HG03045 (cell line): Measurements from ENCODE around the gene STK24.

Experiments
- ATAC-seq: cut with Tn5 transposase; IDR thresholded peaks from one replicate; pipeline ENCODE4 v1.9.1; 2021; ENCODE audit warnings: mild to moderate bottlenecking, moderate library complexity; ENCODE audit not compliant: unreplicated experiment

Gene STK24

DNA sequence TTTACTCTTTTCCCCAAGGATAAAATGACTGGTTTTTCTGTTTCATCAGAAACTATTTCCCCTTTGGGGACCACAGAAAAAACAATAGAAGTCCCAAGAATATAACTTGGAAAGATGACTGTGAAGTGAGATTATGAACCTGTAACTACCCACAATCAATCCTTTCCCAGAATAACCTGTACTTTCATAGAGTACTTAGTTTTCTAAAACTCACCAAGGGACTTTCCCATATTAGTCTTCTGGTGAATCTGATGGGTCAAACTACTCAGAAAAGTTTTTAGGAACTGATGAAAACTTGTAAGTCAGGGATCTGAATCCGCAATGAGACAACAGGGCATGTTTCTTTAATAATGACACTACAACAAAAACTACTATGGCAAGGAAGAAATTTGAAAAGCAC, 62.6 kb downstream of the STK24 start:
- no peak for ATAC-seq

DNA sequence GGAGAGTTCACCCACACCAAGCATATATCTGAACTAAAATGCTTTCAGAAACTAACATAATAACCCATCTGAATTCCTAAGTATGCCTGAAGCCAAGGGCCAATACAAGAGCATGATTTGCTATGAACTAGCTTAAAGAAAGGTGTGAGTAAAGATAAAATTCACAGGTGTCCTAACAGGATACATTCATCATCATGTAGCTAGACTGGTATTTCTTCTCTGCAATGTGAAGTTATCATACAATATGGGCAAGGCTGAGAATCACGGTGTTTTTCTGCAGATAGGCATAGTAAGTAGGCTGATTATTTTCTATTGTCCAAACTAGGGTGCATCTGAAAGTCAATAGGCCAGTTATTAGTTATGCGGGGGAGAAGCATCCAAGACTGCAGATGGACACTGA, 63.1 kb downstream of the STK24 start:
- no peak for ATAC-seq

DNA sequence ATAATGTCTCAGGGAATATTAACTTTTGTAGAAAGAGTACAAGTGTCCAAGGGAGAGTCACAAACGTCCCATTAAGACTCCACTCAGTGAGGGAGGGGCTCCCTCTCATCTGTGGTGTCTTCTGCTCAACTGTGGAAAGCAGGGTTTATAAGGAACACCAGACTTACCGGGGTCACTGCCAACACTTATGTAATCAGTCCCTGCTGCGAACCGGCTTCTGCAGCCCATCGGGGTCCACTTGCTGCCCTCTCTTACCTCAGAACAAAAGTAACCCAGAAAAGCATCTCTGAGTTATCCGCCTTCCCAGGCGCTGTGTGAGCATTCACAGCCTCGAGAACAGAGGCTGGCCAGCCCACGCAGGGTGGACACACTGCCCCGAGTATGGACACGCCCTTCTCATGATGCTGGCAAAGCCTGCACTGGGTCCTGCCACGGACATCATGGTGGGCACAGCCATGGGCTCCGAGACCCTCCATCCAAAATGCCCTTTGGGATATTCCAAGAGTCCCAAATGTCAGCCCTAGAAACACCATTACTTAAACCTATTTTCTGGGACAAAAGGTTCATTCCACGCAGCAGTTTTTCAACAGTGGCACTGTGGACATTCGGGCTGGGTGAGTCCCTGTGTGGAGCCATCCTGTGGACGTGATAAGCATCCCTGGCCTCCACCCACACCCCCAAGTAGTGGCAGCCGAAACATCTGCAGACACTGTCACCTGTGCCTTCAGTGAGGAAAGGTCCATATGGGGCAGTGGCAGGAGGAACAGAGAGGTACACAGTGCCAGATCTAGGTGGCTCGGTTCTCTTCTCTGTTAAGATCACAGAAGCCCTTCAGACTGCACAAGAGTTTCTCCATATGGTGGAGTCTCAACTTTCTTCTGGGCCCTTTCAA, 63.9 kb downstream of the STK24 start:
- no peak for ATAC-seq

DNA sequence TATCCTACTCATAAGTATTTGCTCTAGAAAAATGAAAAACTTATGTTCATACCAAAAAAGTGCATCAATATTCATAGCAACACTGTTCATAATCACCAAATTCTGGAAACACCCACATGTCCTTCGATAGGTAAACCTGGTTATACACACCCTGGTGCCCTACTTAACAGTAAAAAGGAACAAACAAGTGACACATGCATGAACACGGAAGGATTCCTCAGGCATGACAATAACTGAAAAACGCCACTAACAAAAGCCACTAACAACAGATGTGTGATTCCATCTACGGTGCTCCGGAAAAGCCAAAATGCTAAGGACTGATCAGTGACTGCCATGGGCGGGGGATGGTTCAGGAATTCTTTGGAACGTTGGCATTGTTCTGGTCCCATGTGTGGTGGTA, 65.5 kb downstream of the STK24 start:
- ATAC-seq = no peak

DNA sequence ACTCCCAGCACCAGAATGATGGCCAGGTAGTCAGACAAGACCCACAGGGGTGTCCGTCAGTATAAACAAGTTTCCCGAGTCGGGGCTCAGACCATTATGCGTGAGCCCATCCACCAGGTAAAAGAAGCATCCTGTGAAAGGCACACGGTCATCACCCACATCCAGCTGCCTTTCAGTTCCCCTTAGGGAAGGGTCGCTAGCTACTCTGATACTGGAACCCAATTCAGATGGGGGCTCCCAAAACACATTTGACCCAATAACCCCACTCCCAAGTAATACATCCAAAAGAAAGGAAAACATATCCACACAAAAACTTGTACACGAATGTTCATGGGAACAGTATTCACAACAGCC, 66.8 kb downstream of the STK24 start:
- no peak for ATAC-seq

DNA sequence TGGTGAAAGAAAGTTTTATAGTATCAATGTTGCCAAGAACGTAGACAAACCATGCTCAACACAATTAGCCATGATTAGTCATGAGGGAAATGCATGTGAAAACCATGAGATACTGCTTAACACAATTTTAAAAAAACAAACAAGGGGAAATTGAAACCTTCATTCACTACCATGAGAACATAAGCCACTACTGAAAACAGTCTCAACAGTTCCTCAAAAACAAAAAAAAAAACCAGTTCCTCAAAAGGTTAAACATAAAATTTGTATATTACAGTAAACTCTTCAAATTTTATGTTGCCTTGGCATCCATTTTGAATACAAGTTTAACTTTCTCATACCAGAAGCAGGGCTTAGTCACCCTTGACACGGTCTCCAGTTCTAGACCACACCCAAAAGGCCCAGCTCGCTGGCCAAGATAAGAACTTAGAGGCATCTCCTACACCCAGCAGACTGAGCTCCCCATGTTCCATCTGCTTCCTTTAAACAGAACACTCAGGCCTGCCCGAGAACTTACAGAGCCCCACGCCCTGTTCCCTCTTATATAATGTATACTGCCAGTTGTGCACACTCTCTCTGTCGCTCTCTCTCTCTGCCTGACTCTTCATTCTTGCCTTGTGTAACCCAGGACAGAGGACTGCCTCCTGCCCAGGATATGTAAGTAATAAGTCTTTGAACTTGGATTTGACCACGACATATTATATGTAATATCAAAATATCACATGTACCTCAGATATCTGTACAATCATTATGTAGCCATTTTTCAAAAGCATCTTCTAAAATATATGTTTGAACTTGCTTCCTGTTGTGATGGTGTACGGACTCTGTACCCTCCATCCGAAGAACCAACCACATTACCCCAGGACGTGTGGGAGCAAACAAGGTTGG, 67.4 kb downstream of the STK24 start:
- peak; percentile 48 for ATAC-seq

DNA sequence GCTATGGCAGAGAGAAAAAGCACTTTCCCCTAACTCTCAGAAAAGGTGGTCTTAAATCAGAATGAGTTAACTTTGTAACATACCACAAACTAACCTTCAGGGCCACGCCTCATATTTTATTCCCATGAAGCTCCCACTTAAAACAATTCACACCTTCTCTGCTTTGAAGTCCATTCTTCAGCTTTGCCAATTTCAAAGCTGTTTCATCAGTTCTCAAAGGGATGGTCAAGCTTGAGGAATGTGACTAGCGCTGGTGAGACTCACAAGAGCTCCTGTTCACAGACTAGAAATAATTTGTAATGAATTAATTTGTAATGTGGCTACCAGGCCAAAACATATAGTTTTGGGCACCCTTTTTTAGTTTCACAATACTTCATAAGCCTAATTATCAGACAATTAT, 68.2 kb downstream of the STK24 start:
- ATAC-seq = no peak

DNA sequence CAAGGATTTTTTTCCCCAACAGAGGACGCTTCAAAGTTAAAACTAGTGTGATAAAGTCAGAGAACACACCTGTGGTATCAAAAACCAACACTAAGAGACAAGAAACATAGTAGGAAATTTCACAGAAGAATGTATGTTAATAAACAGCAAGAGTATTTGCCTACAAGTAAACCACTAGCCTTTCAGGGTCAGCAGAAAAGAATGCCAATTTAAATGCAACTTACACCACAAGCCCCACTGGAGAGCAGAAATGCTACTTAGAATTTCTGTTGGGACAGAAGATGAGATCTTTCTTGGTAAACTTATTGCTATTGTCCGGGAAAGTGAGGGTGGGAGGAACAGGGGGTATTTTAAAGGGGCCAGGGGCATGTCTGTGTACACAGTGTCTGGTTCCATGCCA, 68.6 kb downstream of the STK24 start:
- ATAC-seq = no peak

DNA sequence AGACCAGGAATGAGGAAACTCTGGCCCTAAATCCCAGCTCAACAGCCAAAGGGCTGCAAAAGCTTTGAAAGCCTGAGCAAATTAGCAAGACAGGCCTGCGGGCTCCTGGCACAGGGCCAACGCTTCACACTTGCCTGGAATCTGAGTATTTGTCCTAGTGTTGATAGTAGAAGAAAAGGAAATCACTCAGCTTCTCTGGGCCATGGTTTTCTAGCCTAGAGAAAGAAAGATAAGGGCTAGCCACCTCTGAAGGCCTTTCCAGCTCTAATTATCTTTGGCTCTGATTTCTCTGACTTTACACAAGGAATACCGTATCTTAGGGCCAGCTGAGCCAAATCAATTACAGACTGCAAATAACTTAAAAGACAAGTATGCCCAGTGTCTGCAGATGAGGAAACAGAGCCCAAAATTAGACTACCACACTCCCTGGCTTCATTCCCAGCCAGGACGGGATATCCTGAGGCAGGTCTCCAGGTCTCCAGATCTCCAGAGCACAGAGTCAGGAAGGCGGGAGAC, 69.6 kb downstream of the STK24 start:
- no peak for ATAC-seq

DNA sequence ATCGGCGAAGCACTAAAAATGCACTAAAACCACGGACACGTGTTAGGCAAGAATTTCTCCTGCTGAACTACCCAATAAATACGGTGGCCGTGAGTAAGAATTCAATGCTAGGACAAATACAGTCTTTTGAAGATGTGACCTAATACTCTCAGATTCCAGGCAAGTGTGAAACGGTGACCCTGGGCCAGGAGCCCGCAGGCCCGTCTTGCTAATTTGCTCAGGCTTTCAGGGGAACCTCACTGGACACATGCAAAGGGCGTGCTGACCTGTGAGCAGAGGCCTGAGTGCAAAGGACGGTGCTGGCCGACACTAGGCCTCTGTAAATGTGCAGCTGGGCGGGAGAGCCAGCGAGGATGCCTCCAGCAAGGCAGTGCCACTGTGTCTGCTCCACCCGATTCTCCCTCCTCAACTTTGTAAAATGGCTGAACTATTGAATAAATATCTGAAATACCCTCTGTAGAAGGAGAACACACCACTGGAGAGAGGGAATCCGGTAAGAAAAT, 70.1 kb downstream of the STK24 start:
- ATAC-seq = no peak

DNA sequence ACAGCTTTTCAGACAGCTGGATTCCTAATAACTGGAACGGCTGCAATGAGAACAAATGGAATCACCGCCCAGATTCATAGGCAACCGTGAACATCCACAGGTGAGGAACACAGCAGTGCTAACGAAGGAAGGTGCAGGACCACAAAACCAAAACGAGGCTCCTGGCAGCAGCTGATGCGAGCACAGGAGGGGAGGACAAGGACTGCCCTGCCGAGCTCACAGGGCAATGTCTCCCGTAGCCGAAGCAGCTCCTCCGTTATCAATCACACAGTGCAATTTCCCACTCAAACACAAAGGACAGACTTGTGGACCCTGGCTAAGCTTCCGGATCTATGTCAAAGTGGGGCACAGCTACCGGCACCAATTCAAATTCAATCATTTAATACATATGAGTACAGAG, 70.6 kb downstream of the STK24 start:
- no peak for ATAC-seq

DNA sequence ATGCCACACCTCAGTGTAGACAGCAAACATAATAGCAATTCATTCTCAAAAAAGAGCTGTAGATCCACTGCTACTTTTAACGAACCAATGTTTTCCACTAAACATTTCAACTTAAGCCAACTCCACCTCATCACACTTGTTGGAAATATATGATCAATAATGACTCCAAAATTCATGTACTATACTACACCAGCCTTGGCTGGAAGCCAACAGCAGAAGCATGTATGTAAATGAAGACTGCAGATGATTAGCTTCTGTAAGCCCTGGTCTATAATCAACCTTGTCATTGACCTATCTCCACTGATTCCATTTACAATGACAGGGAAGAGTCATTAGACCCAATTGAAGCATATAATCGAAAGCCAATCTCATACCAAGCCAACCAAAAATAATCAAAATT, 71.7 kb downstream of the STK24 start:
- no peak for ATAC-seq

DNA sequence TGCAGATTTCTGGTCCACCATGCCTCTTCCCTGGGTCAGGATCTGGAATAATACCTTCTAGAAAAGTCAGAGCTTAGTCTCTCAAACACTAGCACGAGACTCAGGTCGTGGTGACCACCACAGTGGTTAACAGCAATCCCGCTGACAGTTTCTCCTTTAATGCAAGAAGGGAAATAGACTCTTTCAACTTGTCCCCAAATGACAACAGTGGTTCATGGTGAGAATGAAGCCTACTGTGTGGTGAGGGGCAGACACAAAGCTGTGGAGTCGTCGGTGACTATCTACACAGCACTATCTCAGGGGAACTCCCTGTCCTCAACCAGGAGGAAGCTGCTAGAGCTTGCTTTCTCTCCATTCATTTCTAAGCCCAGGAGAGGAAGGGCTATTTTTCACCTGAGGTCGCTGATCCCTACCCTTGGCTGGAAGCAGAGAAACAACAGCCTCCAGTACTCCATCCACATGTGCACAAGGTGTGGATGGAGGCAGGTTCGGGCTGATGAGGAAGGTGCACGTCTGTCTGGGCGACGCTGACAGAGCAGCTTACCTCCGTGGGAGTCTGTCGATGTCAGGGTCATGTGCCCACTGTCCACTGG, 72.4 kb downstream of the STK24 start:
- ATAC-seq = peak; percentile 50

DNA sequence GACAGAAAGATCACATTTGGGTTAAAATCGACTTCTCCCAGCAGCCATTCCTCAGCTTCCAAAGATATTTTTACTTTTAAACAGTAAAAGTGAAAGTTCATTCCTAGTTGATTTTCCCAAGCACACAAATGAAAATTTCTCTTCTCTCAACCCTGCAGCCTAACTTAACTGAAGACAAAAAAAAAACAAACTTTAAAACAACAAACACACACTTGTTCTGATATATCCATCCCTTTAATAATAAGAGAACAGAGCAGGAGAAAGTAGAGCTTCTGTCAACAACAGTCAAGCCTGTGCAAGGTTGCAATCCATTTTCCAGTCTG, 72.9 kb downstream of the STK24 start:
- ATAC-seq = no peak

DNA sequence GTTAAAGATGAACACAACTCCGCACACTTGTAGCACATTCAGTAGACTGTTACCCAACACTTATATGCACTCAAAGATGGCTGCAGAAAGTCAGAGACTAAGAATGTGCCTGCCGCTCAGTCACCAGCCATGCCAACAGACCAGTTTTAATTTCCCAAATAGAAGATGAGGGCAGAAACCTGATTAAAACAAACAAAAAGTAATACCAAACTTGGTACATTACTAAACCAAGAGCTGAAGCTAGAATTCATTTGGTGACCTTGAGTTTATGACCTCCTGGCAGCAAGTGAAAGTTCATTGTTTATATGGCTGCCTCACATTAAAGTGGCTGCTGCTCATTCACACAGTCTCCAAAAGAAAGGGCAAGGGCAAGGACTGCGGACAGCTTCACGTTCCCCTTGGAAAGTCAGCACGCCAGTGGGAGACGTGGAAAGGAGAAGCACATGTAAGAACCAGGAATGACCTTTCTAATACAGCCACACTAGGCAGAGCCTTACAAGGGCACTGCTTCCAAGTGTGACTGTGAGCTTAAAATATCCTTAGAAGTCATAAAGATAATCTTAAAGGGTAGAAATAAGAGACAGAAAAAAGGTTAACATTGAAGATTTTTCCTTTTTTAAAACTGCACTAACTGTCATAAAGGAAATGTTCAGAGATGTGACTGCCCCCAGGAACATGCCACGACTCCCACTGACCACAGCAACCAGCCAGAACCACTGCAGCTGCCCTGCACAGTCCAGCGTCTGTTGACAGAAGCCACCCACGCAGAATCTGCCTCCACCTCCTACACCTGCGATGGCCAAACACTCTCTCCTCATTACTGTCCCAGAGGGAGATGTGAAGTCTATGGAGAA, 73.5 kb downstream of the STK24 start:
- ATAC-seq = no peak

DNA sequence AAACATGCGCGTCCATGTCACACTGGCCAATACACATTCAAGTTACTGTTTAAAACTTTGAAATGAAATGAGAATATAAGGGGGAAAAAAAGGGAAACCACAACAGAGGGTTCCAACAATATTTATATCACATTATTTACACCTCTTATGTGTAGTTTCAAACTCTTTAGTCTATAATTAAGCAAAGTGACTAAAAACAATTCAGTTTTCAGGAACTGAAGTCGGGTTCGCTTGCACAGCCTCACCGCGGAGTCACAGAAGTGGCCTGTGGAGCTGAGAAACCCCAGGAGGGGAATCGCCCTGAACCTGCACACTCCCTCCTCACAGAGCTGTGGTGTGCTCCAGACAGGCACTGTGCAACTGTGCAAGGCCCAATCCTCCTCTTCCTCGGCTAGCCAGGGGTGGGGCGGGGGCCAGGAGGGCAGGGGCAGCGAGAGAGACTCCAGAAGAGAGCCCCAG, 75.9 kb downstream of the STK24 start:
- ATAC-seq = peak; percentile 74

DNA sequence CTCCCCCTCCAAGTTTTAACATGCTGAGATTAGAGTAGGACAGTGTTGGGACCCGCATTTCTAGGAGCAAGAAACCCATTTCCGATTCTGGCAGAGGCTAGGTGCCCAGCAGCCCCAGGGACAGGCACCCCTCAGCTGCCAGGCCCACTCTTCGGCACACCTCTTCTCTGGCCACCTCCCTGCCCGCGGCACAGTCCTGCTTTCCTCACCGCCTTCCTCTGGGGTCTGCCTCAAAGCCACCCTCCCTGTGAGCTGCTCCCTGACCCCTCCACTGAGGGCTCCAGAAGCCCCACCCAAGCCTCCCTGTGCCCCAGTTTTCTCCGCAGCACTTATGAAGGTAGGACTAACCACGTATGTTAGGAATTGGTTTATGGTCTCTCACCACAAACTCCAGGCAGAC, 79.9 kb downstream of the STK24 start:
- ATAC-seq = no peak

DNA sequence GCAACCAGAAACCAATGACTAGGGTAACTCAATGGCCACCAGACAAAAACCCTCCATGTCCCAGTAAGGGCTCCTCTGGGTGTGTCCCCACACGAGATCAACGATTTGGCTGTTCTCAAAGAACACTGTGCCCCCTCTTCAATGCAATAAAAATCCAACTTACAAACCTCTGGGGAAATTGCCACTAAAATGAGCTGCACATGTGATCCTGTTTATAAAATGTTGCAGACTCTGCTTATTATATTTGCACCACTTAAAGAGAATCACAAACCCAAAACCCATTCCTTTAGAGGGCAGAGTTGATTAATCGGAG, 80.5 kb downstream of the STK24 start:
- ATAC-seq = no peak

DNA sequence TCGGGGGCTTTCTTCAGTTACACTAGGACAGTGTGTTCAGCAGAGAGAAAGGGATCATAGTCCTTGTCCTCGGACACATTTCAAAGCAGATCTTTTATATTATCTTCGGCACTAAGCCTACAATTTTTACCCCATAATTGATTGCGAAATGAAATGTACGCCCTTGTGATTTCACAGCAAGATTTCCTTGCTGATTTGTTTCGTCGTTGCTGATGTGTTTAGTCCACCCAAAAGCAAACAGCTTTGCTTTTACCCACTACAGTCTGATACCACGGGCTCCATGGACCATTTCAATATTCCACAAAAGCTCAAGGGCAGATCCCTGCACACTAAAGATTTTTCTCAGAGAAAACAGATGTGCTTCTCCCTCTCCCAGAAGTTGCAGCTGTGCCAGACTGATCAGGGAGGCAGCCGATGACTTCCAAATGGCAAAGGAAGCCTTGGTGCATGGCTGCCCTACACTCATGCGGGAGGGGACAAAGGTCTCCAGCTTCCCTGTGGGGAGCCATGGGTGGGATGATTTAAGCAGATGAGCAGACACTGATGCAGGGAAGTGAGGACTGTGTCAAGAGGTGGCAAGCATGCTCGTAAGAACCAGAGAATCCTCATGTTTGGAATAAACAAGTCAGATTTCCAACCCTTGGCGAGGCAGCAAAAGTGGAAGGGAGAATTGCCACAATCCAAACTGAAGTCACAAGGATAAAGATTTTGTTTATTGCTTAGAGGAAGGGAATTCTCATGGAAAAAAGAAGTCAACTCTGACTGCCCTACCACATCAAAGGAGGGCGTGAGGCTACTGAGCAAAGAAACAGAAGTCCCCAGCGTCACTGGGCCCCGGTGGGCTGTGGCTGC, 81.1 kb downstream of the STK24 start:
- no peak for ATAC-seq

DNA sequence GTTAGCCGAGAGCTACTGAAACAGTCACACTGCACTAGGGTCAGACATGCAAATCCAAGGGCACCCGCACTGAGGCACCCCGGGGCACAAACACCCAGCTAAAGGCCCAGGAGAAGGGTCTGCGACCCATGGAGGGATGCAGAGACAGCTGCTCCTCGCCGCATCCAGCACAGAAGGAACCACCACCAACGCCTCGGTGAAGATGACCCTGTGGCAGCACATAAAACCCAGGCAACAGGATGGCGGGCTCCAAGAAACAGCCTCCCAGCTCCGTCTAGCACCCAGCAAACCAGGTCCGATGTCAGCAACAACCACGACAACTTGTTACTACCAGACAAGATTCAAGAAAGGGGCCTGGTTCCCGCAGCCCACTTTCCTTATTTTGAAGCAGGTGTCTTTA, 82.1 kb downstream of the STK24 start:
- no peak for ATAC-seq
